ENCODE measurements around the gene ZNF524.
A peak's percentile ranks its signal among the peaks of the same experiment; 100 is the strongest.
"Not testable (repeated sequence)": the region's sequence is repeated elsewhere in the genome, so short reads cannot be mapped to it uniquely, and the experiment has no call there.

The ZNF524 gene

DNA sequence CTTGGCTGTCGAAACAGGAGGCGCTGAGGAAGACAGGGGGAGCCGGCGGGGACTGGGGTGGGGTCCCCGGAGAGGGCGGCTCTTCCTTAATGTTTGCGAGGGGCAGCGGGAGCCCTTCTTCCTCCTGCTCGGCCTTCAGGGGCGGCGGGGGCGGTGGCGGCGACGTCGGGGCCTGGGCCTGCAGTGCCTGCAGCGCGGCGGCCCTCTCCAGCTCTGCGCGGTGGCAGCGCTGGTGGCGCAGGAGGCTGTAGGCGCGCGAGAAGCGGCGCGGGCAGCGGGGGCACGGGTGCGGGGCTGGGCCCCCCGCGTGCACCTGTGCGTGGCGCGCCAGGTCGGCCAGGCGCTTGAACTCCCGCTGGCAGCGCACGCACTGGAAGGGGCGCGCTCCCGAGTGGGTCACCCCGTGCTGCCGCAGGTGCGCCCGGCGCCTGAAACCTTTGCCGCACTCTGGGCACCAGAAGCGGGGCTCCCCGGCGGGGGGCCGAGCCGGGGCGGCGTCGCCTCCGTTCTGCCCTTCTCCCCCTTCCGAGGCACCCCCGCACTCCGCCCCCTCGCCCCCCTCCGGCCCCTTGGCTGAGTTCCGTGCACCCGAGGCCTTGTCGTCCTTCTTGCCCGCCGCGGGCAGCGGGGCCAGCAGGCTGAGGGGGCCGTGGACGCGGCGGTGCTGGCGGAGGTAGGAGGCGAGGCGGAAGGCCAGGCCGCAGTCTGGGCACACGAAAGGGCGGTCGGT, 21.9 kb upstream of the ZNF524 start:
- no peak overlapping the region for H3K4me3 ChIP-seq
- DNase-seq (ENCODE audit: low spot score): no peak
- TF ChIP-seq, protein P1, sequence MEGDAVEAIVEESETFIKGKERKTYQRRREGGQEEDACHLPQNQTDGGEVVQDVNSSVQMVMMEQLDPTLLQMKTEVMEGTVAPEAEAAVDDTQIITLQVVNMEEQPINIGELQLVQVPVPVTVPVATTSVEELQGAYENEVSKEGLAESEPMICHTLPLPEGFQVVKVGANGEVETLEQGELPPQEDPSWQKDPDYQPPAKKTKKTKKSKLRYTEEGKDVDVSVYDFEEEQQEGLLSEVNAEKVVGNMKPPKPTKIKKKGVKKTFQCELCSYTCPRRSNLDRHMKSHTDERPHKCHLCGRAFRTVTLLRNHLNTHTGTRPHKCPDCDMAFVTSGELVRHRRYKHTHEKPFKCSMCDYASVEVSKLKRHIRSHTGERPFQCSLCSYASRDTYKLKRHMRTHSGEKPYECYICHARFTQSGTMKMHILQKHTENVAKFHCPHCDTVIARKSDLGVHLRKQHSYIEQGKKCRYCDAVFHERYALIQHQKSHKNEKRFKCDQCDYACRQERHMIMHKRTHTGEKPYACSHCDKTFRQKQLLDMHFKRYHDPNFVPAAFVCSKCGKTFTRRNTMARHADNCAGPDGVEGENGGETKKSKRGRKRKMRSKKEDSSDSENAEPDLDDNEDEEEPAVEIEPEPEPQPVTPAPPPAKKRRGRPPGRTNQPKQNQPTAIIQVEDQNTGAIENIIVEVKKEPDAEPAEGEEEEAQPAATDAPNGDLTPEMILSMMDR (IDR thresholded peaks at IDR 0.05): no peak
- H3K27ac ChIP-seq: no peak overlapping the region

DNA sequence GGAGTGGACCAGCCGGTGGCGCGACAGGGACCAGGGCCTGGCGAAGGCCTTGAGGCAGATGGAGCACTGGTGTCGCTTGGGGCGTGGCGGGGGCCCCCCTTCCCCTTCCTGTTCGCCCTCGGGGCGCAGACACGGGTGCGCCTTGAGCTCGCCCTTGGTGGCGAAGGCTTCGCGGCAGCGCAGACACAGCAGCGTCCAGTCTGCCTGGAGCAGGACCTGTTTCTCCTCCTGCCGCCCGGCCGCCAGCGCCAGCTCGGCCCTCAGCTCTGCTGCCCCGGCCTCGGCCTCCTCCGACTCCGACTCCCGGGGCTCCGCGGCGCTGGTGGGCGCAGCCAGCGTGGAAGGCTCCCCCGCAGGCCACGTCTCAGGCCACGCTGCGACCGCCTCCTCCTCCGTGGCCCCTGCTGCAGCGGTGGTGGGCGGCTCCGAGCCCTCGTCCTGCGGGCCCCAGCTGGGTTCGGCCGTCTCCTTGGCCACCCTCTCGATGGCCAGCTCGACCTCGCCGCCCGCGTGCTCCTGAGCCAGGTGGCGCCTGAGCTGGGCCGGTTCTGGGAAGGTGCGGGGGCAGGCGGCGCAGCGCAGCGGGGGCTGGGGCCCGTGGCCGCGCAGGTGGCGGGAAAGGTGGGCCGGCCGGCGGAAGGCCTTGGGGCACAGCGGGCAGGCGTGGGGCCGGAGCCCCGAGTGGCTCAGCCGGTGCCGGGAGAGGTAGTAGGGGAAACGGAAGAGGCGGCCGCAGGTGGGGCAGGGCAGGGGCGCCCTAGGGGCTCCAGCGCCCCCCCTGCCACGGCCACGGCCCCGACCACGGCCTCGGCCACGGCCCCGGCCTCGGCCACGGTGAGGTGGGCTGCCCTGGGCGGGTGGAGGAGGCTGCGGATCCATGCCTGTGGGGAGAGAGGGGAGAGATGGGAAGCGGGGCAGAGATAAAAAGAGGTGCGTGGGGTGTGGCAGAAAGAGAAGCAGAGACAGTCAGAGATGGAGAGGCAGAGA, 21.0 kb upstream of the ZNF524 start:
- Histone ChIP-seq H3K27ac (no peak overlapping the region), H3K4me3 (peak overlapping the region; percentile 91)
- DNase-seq (ENCODE audit: low spot score): no peak
- TF ChIP-seq, protein P1 (IDR thresholded peaks at IDR 0.05): no peak

DNA sequence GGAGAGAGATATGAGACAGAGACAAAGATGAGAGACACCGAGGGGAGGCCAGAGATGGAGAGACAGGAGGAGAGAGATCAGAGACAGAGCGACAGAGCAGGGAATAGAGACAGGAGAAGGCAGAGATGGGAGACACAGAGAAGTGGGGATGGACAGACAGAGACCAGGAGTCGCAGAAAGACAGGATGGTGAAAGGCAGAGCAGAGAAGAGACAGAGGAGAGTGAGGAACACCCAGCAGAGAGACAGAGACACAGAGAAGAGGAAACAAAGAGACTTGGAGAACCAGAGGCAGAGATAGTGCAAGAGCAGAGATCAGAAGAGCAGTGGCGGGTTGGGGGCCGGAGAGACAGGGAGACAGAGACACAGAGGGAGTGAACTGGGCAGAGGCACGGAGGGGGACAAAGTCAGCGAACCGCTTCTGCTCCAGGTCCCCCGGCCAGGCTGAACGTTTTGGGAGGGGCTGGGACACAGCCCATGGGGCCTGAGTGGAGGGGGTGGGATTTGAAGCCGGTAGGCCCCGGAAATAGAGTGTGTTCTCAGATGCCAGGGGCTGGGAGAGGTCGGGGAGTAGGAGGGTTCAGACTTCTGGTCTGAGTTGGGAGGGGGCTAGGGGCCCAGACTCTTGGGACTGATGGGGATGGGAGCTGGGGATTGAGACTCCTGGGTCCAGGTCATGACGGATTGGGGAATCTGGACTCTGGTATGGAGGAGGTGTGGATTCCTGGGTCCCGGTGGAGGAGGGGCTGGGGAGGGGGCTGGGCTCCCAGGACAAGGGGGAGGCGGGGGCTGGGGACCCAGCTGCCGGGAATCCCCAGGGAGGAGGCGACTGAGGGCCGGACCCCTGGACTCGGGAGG, 20.1 kb upstream of the ZNF524 start:
- H3K4me3 ChIP-seq: peak overlapping the region; percentile 91
- TF ChIP-seq, protein P1 (IDR thresholded peaks at IDR 0.05): no peak
- peak overlapping the region; percentile 93 to 95 for H3K27ac ChIP-seq
- DNase-seq (ENCODE audit: low spot score): no peak

DNA sequence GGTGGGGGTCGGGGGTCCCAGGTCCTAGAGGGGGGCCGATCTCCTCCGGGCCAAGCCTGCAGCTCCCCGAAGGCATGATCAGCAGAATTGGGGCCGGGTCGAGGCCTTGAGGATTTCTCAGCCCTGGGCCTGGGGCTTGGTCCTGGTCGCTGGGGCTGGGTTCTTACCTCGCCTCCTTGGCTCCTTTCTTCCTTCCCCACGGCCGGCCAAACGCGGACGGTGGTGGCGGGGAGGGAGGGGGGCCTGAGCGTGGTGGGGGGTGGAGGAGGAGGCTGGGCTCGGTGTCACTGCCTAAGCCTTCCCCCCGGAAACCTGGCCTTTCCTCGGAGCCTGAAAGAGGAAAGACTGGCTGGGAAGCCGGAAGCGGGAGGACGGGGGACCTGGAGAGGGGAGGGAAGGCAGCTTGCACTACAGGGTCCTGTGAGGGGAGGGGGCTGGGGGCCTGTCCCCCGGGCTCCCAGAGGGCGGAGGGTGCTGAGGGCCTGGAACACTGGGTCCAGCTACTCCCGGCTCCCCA, 19.4 kb upstream of the ZNF524 start, which contains the start of gene ZNF579:
TSS of gene ZNF579 (minus strand) at position 221 of the 517 bp plus-strand sequence. CDS start 1,209 bp downstream, outside the sequence.
- H3K4me3 ChIP-seq: peak within 1 kb of the TSS; percentile 91
- DNase-seq (ENCODE audit: low spot score): peak; percentile 89
- H3K27ac ChIP-seq: peak within 1 kb of the TSS; percentile 93 to 95
- TF ChIP-seq, protein P1 (IDR thresholded peaks at IDR 0.05): no peak

DNA sequence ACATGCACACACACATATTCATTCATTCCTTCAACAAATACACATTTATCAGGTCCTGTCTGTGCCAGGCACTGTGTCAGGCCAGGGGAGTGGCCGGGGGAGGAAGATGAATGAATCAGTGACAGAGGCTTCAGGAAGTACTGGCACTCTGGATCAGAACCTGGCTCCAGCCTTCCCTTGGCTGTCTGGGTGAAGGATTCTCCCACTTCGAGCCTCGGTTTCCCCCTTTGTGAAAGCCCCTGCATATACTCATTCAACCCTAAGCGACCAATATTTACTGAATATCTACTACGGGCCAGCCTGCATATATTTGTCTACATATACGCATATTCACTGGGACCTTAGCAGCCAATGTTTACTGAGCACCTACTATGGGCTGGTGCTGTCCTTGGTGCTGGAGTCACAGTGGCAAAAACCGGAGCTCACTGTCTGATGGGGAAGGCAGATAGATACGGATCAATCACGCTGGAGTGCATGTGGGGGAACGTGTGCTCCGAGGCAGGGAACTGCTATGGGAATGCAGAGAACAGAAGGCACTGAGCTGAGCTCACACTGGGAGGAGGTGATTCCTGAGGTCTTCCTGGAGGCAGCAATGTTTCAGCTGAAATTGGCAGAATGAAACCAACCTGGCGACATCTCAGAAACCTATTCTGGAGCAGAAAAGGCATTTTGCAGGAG, 18.8 kb upstream of the ZNF524 start:
- Histone ChIP-seq H3K27ac (peak overlapping the region; percentile 93 to 95), H3K4me3 (peak overlapping the region; percentile 91)
- DNase-seq (ENCODE audit: low spot score): no peak
- TF ChIP-seq, protein P1 (IDR thresholded peaks at IDR 0.05): no peak

DNA sequence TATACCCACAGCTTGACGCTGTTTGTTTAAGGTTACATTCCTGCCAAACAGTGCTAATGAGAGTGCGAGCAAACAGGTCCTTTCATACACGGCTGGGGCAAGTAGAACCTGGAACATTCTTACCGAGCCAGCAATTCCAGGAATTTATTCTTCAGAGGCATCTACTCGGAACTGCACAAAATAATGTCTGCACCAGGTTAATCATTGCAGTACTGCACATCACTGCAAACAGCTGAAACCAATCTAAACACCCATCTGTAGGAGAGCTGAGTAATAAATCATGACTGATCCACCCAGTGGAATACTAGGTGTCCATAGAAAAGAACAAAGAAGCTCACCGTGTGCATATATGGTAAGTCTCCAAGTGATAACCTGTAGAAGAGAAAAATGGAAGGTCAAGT, 18.3 kb upstream of the ZNF524 start:
- Histone ChIP-seq H3K4me3 (no peak overlapping the region), H3K27ac (no peak overlapping the region)
- no peak for DNase-seq (ENCODE audit: low spot score)
- TF ChIP-seq, protein P1 (IDR thresholded peaks at IDR 0.05): no peak

DNA sequence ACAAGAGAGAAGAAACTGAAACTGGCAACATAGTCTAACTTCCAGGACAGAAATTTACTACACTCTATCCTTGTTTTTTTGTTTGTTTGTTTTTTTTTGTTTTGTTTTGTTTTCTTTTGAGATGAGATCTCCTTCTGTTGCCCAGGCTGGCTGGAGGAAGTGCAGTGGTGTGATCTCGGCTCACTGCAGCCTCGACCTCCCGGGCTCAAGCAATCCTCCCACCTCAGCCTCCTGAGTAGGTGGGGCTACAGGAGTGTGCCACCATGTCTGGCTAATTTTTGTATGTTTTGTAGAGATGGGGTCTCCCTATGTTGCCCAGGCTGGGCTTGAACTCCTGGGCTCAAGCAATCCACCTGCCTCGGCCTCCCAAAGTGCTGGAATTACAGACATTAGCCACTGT, 17.8 kb upstream of the ZNF524 start:
- not testable (repeated sequence) for DNase-seq (ENCODE audit: low spot score); H3K27ac ChIP-seq; H3K4me3 ChIP-seq

DNA sequence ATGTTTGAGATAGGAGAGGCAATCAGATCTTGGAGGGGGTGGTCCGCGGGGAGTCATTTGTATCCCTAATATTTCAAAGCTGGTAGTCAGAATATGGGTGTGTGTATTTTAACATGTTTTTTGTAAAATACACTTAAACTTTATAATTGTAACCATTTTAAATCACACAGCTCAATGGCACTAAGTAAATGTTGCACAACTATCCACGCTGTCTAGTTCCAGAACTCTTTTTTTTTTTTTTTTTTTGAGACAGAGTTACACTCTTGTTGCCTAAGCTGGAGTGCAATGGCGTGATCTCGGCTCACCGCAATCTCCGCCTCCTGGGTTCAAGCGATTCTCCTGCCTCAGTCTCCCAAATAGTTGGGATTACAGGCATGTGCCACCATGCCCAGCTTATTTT, 16.2 kb upstream of the ZNF524 start:
- not testable (repeated sequence) for H3K4me3 ChIP-seq; H3K27ac ChIP-seq; DNase-seq (ENCODE audit: low spot score)

Measured in coronary artery (tissue), 2 donors.